Measurements from ENCODE around the gene HP.

DNA sequence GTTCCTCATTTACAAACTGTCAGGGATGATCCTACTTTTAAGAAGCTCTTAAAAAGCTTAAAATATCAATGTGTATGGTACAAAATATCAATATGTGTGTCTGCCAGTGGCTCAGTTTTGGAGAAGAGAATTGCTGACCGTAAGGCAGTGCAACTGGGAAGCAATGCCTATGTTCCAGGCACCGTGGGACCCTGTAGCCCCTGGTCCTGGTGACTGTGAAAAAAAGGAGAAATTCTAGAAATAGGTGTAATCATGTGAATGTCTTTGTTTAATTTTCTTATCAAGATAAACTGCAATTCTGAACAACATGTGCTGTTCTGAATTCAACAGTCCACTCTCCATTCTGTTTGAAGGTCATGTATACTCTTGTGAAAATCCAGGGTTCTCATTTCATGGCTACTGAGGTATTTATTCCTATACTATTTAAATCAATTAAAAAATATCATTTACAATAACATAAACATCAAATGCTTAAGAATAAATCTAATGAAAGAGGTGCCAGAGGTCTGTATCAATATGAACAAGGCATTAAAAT lies 9.4 kb upstream of the HP start:
- TF ChIP-seq, protein P1, sequence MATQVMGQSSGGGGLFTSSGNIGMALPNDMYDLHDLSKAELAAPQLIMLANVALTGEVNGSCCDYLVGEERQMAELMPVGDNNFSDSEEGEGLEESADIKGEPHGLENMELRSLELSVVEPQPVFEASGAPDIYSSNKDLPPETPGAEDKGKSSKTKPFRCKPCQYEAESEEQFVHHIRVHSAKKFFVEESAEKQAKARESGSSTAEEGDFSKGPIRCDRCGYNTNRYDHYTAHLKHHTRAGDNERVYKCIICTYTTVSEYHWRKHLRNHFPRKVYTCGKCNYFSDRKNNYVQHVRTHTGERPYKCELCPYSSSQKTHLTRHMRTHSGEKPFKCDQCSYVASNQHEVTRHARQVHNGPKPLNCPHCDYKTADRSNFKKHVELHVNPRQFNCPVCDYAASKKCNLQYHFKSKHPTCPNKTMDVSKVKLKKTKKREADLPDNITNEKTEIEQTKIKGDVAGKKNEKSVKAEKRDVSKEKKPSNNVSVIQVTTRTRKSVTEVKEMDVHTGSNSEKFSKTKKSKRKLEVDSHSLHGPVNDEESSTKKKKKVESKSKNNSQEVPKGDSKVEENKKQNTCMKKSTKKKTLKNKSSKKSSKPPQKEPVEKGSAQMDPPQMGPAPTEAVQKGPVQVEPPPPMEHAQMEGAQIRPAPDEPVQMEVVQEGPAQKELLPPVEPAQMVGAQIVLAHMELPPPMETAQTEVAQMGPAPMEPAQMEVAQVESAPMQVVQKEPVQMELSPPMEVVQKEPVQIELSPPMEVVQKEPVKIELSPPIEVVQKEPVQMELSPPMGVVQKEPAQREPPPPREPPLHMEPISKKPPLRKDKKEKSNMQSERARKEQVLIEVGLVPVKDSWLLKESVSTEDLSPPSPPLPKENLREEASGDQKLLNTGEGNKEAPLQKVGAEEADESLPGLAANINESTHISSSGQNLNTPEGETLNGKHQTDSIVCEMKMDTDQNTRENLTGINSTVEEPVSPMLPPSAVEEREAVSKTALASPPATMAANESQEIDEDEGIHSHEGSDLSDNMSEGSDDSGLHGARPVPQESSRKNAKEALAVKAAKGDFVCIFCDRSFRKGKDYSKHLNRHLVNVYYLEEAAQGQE (IDR thresholded peaks at IDR 0.05; ENCODE audit: insufficient read depth in 1 of 2, low read depth in 2 of 2, low read length in 2 of 2), result no peak
- no peak for TF ChIP-seq POLR2AphosphoS5 (IDR thresholded peaks at IDR 0.05; ENCODE audit: low read depth, low read length)
- TF ChIP-seq TAF1 (IDR thresholded peaks at IDR 0.05; ENCODE audit: borderline replicate concordance, insufficient read depth, low read length), result no peak
